Activated T-cell treated with anti-CD3 and anti-CD28 coated beads for 1 hour (primary cell): ENCODE data around the gene PLTP.
"Not testable (repeated sequence)": the region's sequence is repeated elsewhere in the genome, so short reads cannot be mapped to it uniquely, and the experiment has no call there.

ENCODE experiments used
- DNase-seq: peaks from one replicate; pipeline ENCODE4 v3.0.0-alpha.2; 2020; ENCODE audit warnings: low read depth

The PLTP gene

DNA sequence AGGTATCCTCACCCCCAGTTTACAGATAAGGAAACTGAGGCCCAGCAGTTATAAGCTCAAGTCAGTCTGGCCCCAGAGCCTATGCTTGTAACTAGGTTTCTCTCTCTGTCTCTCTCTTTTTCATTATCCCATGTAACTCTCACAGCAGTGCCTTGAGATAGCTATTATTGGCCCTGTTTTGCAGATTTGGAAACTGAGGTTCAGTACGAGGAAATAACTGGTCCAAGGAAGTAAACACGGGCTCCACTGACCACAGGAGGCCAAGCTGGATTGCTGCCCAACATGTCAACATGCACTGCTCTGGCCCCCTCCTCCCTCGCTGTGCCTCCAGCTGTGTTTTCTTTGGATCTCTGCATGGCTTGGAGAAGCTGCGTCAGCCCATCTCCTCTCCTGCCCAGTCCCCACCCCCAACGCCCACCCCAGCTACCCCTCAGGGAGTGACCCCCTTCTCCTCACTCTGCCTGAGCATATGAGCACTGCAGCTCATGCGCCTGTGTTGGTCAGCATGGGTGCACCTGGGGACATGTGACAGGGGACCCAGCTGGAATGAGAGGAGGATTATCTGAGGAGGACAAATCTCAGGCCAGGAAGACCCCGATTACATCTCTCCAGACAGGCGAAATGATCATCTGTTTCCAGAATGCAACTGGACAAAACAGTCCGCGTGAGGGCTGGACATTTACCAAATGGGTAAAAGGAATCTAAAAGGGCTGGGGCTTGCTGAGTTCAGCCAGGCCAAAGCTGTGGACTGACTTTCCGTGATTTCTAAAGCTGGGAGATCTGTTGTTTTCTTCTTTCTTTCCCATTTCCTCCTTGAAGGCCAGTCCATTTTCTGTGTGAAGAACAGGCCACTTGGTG lies 7.8 kb upstream of the PLTP start:
- no peak for DNase-seq

DNA sequence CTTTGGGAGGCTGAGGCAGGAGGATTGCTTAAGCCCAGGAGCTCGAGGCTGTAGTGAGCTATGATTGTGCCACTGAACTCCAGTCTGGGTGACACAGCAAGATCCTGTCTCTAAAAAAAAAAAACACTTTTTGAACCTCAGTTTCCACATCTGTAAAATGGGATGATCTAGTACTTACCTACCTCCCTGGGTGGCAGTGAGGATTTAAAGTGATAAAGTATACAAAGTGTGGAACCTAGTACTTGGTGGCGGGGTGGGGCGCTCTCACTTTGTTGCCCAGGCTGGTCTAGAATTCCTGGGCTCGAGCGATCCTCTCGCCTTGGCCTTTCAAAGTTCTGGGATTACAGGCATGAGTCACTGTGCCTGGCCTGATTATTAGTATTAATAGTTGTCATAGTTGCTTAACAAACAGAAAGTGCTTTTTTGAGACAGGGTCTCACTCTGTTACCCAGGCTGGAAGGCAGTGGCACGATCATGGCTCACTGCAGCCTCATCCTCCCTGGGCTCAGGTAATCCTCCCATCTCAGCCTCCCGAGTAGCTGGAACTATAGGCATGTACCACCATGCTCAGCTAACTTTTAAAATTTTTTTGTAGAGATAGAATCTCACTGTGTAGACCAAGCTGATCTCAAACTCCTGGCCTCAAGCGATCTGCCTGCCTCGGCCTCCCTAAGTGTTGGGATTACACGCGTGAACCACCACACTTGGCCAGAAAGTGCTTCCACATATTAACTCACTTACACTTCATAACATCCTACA lies 7.0 kb upstream of the PLTP start:
- DNase-seq, result no peak

DNA sequence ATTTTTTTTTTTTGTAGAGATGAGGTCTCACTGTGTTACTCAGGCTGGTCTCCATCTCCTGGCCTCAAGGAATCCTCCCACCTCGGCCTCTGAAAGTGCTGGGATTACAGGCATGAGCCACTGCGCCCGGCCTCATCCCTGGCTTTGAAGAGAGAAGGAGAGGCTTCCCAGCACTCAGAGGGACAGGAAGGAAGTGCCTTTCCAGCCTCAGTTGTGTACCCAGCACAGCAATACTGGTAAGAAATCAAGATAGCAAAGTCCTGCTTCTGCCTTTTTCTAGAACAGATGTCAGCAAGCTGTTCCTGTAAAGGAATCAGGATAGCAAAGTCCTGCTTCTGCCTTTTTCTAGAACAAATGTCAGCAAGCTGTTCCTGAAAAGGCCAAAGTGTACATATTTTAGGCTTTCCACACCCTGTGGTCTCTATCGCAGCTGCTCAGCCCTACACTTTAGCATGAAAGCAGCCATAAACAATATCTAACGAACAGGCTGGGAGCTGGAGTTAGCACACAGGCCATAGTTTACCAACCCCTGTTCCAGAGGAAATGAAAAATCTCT lies 6.3 kb upstream of the PLTP start:
- no peak for DNase-seq

DNA sequence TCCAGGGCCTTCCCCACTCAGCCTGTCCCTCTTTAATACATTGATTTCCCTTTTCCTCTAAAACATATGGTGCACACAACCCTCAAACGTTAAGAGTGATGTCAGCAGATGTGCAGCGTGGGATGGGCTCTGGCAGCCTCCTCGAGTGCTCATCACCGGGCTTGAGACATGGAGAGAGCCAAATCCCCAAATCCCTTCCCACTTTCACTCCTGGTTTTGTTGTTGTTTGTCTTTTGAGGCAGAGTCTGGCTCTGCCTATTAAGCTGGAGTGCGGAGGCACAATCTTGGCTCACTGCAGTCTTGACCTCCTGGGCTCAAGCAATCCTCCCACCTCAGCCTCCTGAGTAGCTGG lies 5.8 kb upstream of the PLTP start:
- no peak for DNase-seq

DNA sequence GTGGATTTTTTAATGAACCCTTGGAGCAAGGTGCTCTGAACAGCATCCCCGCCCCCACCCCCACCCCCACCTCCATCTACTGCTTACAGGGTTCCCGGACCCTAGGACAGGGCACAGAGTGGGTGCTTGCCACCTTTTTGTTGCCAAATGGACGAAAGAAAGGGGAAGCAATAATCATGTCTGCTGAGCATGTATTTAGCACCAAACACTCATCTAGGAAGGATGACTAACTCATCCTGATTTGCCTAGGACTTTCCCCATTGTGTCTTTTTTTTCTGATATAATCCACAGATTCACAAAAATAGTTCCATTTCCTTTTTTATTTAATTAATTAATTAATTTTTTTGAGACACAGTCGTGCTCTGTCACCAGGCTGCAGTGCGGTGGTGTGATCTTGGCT lies 1.2 kb upstream of the PLTP start:
- DNase-seq, result no peak

DNA sequence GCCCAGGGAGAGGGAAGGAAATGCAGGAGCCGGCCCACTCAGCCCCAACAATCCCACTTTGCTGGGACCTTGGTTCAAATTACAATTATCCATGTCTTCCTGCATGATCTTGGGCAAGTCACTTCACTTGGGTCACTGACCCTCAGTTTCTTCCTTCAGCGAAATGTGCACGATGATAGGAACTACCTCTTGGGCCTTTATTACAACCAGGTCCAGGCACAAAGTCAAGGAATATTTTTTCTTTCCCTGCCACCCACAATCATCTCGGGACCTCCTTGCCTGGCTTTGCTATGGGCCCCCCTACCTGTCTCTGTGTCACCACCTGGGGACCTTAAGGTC lies 358 bp upstream of the PLTP start:
- no peak for DNase-seq

DNA sequence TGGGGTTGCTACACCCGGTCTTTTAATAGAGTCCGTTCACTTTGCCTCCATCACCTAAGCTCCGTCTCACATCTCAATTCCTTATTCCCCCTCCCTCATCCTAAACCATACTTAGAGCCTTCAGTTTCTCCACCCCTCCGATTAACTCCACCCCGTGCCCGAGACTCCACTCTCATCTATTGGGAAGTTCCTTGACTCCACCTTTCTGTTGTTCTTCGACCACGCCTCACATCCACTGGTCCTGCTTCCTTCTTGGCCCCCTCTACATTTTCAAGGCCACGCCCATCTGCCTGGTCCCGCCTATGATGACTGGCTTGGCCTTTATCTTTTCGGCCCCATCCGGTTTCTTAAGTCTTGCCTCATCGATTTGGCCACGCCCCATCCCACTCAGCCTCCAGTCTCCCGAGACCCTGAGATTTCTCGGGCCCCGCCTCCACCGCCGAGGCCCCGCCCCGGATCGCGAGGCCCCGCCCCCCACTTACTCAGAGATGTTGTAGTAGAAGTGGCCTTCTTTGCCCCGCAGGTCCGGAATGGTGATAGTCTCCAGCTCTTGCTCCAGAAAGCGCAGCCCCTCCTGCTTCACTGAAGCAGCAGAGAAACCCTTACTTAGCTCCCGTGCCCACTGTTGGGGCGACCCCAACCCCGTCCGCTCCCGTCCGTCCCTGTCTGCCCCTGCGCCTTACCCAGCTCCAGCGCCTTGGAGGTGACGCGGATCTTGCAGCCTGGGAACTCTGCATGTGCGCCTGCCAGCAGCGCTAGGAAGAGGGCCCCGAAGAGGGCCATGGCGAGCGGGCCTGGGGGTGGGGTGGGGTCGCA lies 1.1 kb downstream of the PLTP start:
- DNase-seq, result peak; percentile 78

DNA sequence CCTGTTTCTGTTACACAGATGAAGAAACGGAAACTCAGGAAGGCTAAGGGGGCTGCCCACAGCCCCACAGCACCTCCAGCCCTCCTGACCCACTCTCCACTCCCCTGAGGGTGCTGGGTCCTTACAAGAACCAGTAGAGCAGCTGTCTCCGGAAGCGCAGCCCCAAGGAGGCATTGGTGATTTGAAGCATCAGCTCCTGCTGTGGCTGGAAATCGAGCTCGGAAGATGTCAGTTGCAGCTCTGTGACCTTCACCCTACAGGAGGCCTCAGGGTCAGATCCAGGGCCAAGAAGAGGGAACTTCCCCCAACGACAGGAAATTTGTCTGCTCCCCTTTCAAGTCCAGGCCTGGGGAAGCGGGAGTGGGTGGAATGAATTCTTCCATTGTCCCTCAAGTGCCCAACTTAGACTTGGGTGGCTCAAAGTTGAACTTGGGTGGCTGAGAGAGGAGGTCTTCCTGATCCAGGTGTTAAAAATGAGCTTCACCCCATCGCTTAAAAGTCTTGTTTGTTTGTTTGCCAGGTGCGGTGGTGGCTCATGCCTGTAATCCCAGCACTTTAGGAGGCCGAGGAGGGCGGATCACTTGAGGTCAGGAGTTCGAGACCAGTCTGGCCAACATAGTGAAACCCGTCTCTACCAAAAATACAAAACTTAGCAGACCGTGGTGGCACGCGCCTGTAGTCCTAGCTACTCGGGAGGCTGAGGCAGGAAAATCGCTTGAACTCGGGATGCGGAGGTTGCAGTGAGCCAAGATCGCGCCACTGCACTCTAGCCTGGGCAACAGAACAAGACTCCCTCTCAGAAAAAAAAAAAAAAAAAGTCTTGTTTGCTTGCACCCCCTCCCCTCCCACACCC lies 1.9 kb downstream of the PLTP start:
- DNase-seq, result no peak

DNA sequence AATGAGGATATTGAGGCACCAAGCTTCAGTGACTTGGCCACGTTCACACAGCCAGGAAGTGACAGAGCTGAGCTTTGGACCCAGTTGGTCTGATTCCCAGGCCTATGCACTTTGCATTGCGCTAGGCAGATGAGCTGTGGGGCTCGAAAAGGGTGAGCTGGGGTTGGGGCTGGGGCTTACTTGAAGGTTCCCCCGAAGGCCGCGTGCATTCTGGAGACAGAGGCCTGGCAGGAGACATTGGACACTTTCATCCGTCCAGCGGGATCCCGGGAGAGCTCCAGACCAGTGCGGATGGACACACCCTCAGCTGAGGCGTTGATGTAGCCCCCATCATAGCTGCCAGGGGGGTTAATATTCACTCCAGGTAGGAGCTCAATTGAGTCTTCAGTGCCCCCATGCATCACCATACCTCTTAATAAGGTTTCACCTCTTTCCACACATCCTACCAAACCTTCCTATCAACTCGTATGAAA lies 2.6 kb downstream of the PLTP start:
- no peak for DNase-seq

DNA sequence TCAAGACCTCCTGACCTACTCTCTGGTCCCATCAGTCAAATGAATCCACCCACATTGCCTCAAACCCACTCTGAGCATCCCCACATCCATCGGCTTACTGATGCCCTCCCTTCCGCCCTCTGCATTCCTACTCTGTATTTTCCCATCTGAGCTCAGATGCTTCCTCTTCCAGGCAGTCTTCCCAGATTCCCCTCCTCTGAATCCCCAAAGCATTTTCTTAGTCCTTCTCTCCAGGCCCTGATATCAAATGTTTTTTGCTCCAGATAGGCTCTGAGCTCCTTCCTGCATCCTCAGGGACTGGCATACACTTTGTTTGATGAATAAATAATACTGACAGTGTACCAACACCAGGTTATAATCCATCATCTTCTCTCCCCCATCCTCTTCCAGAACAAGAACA lies 3.9 kb downstream of the PLTP start:
- no peak for DNase-seq

DNA sequence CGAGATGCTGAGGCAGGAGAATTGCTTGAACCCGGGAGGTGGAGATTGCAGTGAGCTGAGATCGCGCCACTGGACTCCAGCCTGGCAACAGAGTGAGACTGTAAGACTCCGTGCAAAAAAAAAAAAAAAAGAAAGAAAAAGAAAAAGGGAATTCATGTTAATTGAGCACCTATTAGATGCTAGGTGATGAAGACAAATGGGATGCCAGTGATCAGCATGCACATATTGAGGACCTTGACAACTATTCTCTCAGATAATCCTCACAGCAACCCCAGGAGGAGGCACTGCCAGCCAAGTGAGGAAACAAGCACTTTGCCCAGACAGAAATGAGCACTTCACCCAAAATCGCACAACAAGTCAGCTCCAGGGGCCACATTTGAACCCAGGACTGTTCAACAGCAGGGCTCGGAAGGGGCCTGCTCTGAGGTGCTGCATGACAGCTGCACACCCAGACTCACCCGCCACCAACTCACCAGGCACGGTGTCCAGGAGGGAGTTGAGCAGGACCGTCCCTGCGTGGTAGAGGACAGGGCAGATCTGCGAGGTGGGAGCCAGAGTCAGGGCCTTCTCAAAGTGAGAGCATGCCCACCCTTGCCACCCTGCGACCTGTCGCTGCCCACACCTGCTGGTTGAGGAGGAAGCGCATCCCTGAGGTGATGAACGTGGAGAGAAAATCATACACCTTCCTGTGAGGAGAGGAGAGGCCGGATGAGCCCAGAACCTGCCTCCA lies 4.6 kb downstream of the PLTP start:
- no peak for DNase-seq

DNA sequence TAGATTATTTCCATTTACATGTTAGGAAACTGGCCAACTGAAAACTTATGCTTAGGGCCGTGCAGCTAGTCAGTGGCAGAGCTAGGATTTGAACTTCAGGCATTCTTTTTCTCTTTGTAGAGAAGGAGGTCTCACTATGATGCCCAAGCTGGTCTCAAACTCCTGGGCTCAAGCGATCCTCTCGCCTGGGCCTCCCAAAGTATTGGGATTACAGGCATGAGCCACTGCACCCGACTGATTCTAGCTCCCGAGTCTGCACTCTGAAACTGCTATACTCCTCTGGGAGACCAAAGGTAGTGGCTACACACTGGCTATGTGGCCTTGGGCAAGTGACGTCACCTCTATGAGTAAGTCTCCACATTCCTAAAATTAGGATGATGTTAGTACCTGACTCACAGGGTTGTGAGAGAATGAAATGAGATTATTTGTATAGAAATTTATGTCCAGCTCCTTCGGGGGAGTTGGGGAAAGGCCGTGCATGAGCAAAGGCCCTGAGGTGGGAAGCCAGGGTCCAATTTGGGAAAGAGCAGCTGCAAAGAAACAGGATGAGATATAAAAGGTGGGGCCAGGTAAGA lies 6.4 kb downstream of the PLTP start:
- no peak for DNase-seq

DNA sequence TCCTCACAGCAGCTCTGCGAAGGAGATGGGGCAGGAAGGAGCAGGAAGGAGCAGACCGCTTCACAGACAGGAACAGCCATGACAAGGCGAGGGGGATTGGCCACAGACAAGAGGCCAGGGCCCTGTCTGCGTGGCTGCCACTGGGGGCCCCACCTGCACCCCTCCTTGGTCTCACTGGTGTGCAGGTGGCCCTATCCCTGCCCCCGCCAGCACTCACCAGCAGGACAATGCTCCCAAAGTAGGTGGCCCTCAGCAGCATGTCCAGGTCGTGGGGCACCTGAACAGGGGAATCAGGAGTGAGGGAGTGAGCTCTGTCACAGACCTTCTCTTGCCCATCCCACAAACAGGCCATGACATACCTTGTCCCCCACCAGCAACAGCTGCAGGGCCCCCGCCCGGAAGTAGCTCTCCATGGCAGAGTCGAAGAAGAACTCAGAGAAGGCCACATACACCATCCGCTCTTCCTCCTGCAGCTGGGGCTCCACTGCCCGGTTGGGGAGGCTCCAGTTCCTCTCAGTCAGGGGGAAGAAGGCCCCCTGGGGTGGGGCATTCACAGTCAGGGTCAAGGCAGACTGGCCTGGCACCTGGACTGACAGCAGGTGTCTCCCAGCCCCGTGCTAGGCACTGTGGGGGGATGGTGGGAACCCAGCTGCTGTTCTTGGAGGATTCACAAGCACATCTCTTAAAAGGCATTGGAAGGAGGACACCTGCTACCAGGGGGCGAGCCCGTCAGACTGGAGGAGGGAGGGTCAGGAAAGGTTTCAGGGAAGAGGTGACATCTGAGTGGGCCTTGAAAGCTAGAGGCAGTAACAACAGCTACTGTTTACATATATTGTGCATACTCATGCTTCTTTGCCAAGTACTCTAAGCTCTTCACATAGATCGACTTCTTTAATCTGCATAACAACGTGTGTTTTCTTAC lies 7.1 kb downstream of the PLTP start:
- no peak for DNase-seq

DNA sequence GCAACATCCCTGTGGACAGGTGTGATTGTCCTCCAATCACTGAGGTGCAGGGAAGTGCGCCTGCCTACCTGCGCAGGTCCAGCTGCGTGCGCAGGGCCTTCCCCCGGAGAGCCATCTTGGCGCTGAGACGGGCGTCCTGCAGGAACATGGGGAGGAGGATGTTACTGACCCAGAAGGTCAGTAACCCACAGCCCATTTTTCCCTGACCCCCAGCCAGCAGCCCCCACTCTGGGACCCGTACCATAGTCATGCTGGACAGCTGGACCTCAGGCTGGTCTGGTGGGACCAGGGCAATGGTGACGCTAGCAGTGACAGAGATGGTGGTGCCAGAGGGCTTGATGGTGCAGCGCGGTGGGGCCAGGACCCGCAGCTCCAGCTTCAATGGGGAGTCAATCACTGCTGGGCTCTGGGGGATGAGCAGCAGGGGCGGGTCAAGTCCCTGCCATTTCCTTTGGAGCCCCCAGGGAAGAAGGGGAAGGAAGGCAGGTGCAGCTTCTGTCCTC lies 9.7 kb downstream of the PLTP start:
- DNase-seq, result no peak

DNA sequence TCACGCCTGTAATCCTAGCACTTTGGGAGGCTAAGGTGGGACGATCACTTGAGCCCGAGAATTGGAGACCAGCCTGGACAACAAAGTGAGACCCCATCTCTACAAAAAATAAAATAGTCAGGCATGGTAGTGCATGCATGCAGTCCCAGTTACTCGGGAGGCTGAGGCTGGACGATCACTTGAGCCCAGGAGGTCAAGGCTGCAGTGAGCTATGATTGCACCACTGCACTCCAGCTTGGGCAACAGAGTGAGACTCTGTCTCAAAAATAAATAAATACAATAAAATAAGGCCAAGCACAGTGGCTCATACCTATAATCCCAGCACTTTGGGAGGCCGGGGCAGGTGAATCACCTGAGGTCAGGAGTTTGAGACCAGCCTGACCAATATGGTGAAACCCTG lies 10.6 kb downstream of the PLTP start:
- DNase-seq, result not testable (repeated sequence)

DNA sequence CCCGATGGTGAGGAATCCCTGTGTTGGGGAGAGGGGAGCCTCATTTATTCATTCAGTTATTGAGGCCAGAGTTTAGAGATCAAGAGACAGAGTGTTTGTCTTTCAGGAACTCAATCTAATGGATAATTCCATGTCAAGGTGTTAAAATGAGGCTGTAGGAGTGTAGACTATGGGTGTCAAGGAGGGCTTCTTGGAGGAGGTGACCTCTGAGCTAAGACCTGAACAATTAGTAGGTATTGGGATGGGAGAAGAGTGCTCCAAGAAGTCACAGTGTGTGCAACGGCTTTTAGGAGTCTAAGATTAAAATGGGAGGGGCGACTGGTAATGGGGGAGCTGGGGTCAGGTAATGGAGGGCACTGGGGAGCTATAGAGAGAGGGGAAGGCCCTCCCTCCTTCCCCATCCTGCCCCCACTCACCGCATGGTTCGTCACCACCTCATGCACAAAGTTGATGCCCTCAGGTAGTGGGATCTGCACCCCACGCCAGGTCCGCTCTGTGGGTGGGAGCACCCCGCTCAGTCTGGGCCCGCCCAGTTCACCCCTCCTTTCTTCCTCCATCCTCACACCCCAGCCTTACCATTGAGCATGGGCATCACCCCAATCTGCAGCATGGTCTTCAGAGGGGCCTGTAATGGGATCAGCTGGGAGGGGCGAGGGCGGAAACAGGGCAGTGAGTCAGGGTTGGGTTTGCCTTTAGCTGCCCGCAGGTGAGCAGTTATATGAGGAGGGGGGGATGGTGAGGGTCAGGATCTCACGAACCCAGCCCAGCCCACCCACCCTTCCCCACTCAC lies 12.7 kb downstream of the PLTP start:
- no peak for DNase-seq

DNA sequence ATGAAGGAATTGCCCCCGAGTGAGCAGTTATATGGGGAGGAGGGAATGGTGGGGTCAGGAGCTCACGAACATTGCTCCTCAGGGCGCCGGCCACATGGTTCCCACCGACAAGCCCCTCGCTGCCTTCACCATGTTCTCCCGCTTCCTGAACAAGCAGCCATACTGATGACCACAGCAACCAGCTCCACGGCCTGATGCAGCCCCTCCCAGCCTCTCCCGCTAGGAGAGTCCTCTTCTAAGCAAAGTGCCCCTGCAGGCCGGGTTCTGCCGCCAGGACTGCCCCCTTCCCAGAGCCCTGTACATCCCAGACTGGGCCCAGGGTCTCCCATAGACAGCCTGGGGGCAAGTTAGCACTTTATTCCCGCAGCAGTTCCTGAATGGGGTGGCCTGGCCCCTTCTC lies 13.7 kb downstream of the PLTP start:
- no peak for DNase-seq

DNA sequence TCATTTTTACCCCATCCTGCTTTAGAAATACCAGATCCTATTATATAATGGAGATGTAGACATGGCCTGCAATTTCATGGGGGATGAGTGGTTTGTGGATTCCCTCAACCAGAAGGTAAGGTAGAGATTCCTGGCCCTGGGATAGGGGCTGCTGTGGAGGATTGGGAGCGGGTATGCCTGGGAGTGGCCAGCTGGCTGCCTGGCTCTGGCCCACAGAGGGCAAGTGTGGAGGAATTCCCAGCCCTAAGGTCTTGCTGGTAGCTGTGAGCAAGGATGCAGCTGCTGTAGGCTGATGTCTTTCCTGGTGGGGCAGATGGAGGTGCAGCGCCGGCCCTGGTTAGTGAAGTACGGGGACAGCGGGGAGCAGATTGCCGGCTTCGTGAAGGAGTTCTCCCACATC lies 14.3 kb downstream of the PLTP start:
- no peak for DNase-seq
